SU-DHL-6 (cell line): ENCODE data around the gene ICA1.

Source experiments
- H2AFZ ChIP-seq: fragments of 200-600 bp; sonication (generic); 2 replicates; pipeline ENCODE4 v1.6.1; 2014; ENCODE audit warnings: low read depth, mild to moderate bottlenecking, moderate library complexity, mixed read lengths, antibody characterized with exemption, low read length; ENCODE audit not compliant: severe bottlenecking
- H3F3A ChIP-seq: fragments of 200-600 bp; shearing (Covaris generic); 2 replicates; pipeline ENCODE4 v1.6.0; 2016; ENCODE audit warnings: antibody characterized with exemption, mild to moderate bottlenecking; ENCODE audit not compliant: insufficient read depth
- H3K27ac ChIP-seq: fragments of 200-600 bp; sonication (generic); 2 replicates; pipeline ENCODE4 v1.5.1; 2016; ENCODE audit warnings: low read depth, mild to moderate bottlenecking, low read length, moderate library complexity, mixed read lengths
- H3K27me3 ChIP-seq: fragments of 200-600 bp; sonication (generic), shearing (Covaris generic); 2 replicates; pipeline ENCODE4 v1.6.0; 2014; ENCODE audit warnings: mild to moderate bottlenecking, low read length
- H3K36me3 ChIP-seq: fragments of 200-600 bp; sonication (generic); 2 replicates; pipeline ENCODE4 v1.6.1; 2014; ENCODE audit warnings: mild to moderate bottlenecking, low read length, mixed read lengths
- H3K4me2 ChIP-seq: fragments of 300-600, 200-600 bp; shearing (Covaris generic), sonication (generic); 2 replicates; pipeline ENCODE4 v1.6.0; 2014; ENCODE audit warnings: low read length, low read depth, mild to moderate bottlenecking; ENCODE audit not compliant: poor library complexity, severe bottlenecking
- H3K4me3 ChIP-seq: fragments of 200-600 bp; sonication (generic); 2 replicates; pipeline ENCODE4 v1.5.1; 2014; ENCODE audit warnings: antibody characterized with exemption, low read length, mild to moderate bottlenecking, mixed read lengths; ENCODE audit not compliant: insufficient read depth, poor library complexity, severe bottlenecking
- H3K79me2 ChIP-seq: fragments of 200-600 bp; sonication (generic); 2 replicates; pipeline ENCODE4 v1.6.1; 2014; ENCODE audit warnings: mild to moderate bottlenecking, low read length, moderate library complexity; ENCODE audit not compliant: insufficient read depth
- H3K9ac ChIP-seq: fragments of 200-600 bp; sonication (generic); 2 replicates; pipeline ENCODE4 v1.7.0; 2014; ENCODE audit warnings: mild to moderate bottlenecking, low read length
- H3K9me2 ChIP-seq: fragments of 200-600 bp; sonication (generic); replicated peaks from 2 replicates; pipeline ENCODE4 v1.6.1; 2014; ENCODE audit warnings: low read length; ENCODE audit not compliant: insufficient read depth
- H3K9me3 ChIP-seq: fragments of 200-600 bp; sonication (generic); 2 replicates; pipeline ENCODE4 v1.6.1; 2014; ENCODE audit warnings: low read length, mixed read lengths; ENCODE audit not compliant: insufficient read depth
- H4K20me1 ChIP-seq: fragments of 200-600 bp; sonication (generic); 2 replicates; pipeline ENCODE4 v1.6.1; 2014; ENCODE audit warnings: low read depth, mild to moderate bottlenecking, antibody characterized with exemption, low read length, moderate library complexity, mixed read lengths
- EZH2phosphoT487 ChIP-seq: fragments of 200-600 bp; sonication (generic), shearing (Covaris generic); conservative IDR thresholded peaks from 2 replicates; pipeline ENCODE4 v1.6.1; 2018; ENCODE audit warnings: mild to moderate bottlenecking, antibody characterized with exemption, low read length, moderate library complexity, mixed read lengths
- TF ChIP-seq, protein P1 (sequence below): fragments of 200-600 bp; sonication (generic); IDR thresholded peaks from one replicate; pipeline ENCODE4 v1.5.1; 2017; ENCODE audit warnings: antibody characterized with exemption, mild to moderate bottlenecking, low read length, moderate library complexity; ENCODE audit not compliant: insufficient read depth, poor library complexity, severe bottlenecking

ICA1 gene

DNA sequence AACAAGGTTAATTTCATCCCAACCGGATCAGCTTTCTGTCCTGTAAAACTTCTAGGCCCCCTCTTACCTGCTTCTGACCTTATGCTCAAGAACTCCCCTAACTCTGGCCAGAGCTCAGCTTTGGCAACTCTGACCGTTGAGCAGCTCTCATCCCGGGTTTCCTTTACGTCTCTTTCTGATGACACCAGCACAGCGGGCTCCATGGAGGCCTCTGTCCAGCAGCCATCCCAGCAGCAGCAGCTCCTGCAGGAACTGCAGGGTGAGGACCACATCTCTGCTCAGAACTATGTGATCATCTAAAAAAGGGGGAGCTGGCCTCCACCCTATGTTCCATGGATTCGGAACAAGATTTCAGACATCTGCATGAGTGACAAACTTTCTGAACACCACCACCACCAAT, 175.7 kb downstream of the ICA1 start:
- H3K79me2 ChIP-seq = no peaks in the 10 kb centered on the region
- H3F3A ChIP-seq = no peaks in the 10 kb centered on the region
- H3K27ac ChIP-seq = no peak overlapping the region
- no peaks in the 10 kb centered on the region for H3K9me3 ChIP-seq
- H2AFZ ChIP-seq = no peak overlapping the region
- no peaks in the 10 kb centered on the region for H3K27me3 ChIP-seq
- 0 out of 2 replicates have a peak, but pooled peaks cover 4% of the 10 kb centered on the region for H3K36me3 ChIP-seq
- H3K9ac ChIP-seq = no peak overlapping the region
- no peak overlapping the region for H3K4me2 ChIP-seq
- no peaks in the 10 kb centered on the region for H3K9me2 ChIP-seq
- H4K20me1 ChIP-seq = no peaks in the 10 kb centered on the region
- TF ChIP-seq EZH2phosphoT487 = no peak
- TF ChIP-seq, protein P1, sequence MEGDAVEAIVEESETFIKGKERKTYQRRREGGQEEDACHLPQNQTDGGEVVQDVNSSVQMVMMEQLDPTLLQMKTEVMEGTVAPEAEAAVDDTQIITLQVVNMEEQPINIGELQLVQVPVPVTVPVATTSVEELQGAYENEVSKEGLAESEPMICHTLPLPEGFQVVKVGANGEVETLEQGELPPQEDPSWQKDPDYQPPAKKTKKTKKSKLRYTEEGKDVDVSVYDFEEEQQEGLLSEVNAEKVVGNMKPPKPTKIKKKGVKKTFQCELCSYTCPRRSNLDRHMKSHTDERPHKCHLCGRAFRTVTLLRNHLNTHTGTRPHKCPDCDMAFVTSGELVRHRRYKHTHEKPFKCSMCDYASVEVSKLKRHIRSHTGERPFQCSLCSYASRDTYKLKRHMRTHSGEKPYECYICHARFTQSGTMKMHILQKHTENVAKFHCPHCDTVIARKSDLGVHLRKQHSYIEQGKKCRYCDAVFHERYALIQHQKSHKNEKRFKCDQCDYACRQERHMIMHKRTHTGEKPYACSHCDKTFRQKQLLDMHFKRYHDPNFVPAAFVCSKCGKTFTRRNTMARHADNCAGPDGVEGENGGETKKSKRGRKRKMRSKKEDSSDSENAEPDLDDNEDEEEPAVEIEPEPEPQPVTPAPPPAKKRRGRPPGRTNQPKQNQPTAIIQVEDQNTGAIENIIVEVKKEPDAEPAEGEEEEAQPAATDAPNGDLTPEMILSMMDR = no peak
- H3K4me3 ChIP-seq = no peak overlapping the region

DNA sequence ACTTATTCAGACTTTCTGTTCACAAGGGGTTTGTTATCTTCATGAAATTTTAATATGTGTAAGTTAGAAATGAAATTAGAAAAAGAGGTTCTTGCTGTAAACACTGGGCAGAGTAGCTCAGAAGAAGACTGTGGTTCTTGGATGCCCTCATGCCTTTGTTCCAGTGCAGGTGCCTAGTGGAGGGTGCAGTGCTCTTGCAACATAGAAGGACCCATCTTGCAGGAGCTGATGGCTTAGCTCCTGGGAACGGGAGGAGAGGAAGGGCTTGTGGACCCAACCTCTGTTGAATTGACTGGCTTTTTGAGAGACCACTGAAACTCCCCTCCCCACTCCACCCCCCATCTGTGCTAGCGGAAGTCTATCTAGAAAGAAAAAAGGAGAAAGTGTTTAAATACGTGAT, 176.5 kb downstream of the ICA1 start:
- Histone ChIP-seq H3K9me2 (no peaks in the 10 kb centered on the region), H2AFZ (no peak overlapping the region), H3K36me3 (0 out of 2 replicates have a peak, but pooled peaks cover 4% of the 10 kb centered on the region), H4K20me1 (no peaks in the 10 kb centered on the region), H3K4me2 (no peak overlapping the region), H3K4me3 (no peak overlapping the region), H3K9ac (no peak overlapping the region), H3F3A (no peaks in the 10 kb centered on the region), H3K27me3 (no peaks in the 10 kb centered on the region), H3K9me3 (no peaks in the 10 kb centered on the region), H3K79me2 (no peaks in the 10 kb centered on the region), H3K27ac (no peak overlapping the region)
- TF ChIP-seq EZH2phosphoT487 = no peak
- TF ChIP-seq, protein P1 = no peak

DNA sequence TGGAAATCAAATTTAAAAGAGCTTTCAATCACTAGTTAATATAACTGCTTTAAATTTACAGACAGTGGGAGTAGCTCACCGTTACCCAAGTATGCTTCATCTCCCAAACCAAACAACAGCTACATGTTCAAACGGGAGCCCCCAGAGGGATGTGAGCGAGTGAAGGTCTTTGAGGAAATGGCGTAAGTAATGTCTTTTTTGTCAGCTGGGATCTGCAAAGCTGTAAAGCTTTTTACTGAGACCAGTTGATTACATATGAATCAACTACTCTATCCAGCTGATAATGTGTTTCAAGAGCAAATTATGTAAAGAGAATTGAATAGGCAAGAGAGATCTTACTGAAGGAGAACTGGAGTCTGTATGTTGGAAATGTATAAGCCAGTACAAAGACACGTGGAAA, 177.1 kb downstream of the ICA1 start:
- Histone ChIP-seq H3K27ac (no peak overlapping the region), H3K4me3 (no peak overlapping the region), H3K9me3 (no peaks in the 10 kb centered on the region), H3K27me3 (no peaks in the 10 kb centered on the region), H3K9ac (no peak overlapping the region), H3K79me2 (no peaks in the 10 kb centered on the region), H3K4me2 (no peak overlapping the region), H4K20me1 (no peaks in the 10 kb centered on the region), H3F3A (no peaks in the 10 kb centered on the region), H3K9me2 (no peaks in the 10 kb centered on the region), H3K36me3 (0 out of 2 replicates have a peak, but pooled peaks cover 4% of the 10 kb centered on the region), H2AFZ (no peak overlapping the region)
- TF ChIP-seq, protein P1 = no peak
- no peak for TF ChIP-seq EZH2phosphoT487
